Colonic mucosa (tissue), 4 donors: ENCODE measurements around the gene NUMB. TPM values are rescaled to one million over a fixed set of nuclear protein-coding genes. Genes with fewer than 3 reads are reported as not detected.

ENCODE experiments used
- DNase-seq: peaks from one replicate; pipeline ENCODE4 v3.0.0-alpha.2; 2020
- H3K27ac ChIP-seq: fragments of 200-600 bp; one replicate; pipeline ENCODE4 v1.8.0; 2021
- H3K27me3 ChIP-seq: fragments of 200-600 bp; one replicate; pipeline ENCODE4 v1.8.0; 2021
- H3K36me3 ChIP-seq: fragments of 200-600 bp; one replicate; pipeline ENCODE4 v1.8.0; 2021
- H3K4me1 ChIP-seq: fragments of 200-600 bp; one replicate; pipeline ENCODE4 v1.8.0; 2021; ENCODE audit warnings: mild to moderate bottlenecking
- H3K4me3 ChIP-seq: fragments of 200-600 bp; one replicate; pipeline ENCODE4 v1.8.0; 2021
- H3K9ac ChIP-seq, 2 donors: one replicate each; pipeline ENCODE4 v1.7.0; 2013; ENCODE audit warnings: control low read depth in 2 of 2, low read depth in 2 of 2, low read length in 2 of 2
- H3K9me3 ChIP-seq: fragments of 200-600 bp; one replicate; pipeline ENCODE4 v1.8.0; 2021
- intact Hi-C: fragments of 100-400 bp; cut with DNase I; formaldehyde crosslinking; loops from one replicate; pipeline ENCODE4 v1.14.1; 2022
- total RNA-seq, 2 donors: library from RNA; stranded (reverse); fragmentation: NEBNext Ultra II Directional in 1 of 2; extraction: Animal tissue kit (Norgen Biotek cat#: 25700) in 1 of 2; gene quantifications; one replicate each; pipeline ENCODE4 v1.2.1, GENCODE V29; 2021
- TF ChIP-seq, protein P1 (sequence below): fragments of 200-600 bp; IDR thresholded peaks from one replicate; pipeline ENCODE4 v1.8.0; 2022; ENCODE audit warnings: antibody characterized with exemption, mild to moderate bottlenecking
- donor health status: healthy.
- donor health status: DM: no; HTN: no; CAD: no.
- donor health status: DM: no; HTN: no; CAD: no.

Gene NUMB
- total RNA-seq, 2 donors from 2014 or later = 83.1 to 116 TPM

DNA sequence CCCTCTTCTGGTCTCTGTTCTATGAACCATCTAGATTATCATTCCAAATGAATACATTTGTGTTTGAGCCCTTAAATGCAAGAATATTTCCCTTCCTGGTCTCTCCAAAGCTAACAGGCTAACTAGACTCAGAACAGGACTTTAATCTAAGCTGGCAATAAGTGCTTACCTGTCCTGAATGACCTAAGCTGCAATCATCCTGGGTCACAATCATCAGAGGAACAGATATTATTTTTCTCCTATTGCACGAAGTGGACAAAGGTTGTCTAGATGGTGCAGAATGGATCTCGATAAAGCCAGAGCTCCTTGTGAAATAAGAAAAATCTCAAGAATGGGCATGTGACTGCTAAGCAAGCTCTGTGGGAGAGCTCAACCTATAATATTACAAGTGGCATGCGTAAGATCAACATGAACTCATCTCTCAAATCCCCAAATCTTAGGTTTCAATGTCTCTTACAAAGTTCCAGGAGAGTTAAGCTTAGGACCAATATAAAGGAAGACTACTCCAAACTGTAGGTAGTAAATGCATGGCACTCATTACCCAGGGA, 10.6 kb upstream of the NUMB start:
- Histone ChIP-seq H3K9me3 (no peaks in the 10 kb centered on the region), H3K36me3 (no peaks in the 10 kb centered on the region), H3K27me3 (no peaks in the 10 kb centered on the region), H3K4me1 (peaks cover 5% of the 10 kb centered on the region), H3K27ac (no peak overlapping the region), H3K9ac (no peak overlapping the region), H3K4me3 (no peak overlapping the region)
- TF ChIP-seq, protein P1, sequence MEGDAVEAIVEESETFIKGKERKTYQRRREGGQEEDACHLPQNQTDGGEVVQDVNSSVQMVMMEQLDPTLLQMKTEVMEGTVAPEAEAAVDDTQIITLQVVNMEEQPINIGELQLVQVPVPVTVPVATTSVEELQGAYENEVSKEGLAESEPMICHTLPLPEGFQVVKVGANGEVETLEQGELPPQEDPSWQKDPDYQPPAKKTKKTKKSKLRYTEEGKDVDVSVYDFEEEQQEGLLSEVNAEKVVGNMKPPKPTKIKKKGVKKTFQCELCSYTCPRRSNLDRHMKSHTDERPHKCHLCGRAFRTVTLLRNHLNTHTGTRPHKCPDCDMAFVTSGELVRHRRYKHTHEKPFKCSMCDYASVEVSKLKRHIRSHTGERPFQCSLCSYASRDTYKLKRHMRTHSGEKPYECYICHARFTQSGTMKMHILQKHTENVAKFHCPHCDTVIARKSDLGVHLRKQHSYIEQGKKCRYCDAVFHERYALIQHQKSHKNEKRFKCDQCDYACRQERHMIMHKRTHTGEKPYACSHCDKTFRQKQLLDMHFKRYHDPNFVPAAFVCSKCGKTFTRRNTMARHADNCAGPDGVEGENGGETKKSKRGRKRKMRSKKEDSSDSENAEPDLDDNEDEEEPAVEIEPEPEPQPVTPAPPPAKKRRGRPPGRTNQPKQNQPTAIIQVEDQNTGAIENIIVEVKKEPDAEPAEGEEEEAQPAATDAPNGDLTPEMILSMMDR = no peak
- no peak for DNase-seq
- intact Hi-C loops = no loop called here

DNA sequence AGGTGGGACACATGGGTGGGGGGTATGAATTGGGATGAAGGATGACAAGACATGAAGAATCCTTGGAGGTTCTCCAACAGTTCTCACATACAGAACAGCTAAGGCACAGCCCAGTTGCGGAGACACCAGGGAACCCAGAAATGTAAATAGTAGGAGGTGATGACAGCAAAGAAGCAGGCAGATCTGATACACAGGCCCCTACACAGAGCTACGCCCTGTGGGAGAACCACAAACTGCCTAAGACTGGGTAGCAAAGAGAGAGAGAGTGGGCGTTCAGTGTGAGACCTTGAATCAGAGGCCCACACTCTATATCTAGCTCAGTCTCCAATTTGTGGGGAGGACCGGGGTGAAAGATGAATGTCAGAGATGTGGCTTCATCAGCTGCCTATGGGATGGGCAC, 9.5 kb upstream of the NUMB start:
- Histone ChIP-seq H3K9me3 (no peaks in the 10 kb centered on the region), H3K27me3 (no peaks in the 10 kb centered on the region), H3K9ac (no peak overlapping the region), H3K27ac (no peak overlapping the region), H3K36me3 (no peaks in the 10 kb centered on the region), H3K4me3 (no peak overlapping the region), H3K4me1 (peaks cover 5% of the 10 kb centered on the region)
- TF ChIP-seq, protein P1 = no peak
- DNase-seq = no peak
- intact Hi-C loops = no loop called here

DNA sequence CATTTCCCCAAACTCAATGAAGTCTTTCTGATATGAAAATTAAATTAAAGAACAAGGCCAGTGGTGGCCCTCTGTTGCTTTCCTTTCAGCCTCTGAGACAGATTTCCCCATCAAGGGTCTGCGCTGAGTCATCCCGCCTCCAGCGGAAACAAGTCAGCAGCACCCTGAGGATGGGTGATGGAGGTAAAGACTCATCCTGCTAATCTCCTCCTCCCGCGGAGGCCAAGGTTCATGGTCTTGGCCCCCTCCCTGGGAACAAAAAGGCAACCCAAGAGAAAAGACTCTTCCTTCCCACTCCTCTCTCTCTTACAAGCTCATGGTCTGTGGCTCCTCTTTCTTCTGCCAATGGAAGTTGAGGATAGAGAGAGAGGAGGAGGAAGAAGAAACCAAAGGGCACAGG, 9.0 kb upstream of the NUMB start:
- Histone ChIP-seq H3K36me3 (no peaks in the 10 kb centered on the region), H3K4me1 (peaks cover 5% of the 10 kb centered on the region), H3K27me3 (no peaks in the 10 kb centered on the region), H3K9ac (no peak overlapping the region), H3K27ac (no peak overlapping the region), H3K4me3 (no peak overlapping the region), H3K9me3 (no peaks in the 10 kb centered on the region)
- TF ChIP-seq, protein P1 = no peak
- intact Hi-C loops = no loop called here
- no peak for DNase-seq

DNA sequence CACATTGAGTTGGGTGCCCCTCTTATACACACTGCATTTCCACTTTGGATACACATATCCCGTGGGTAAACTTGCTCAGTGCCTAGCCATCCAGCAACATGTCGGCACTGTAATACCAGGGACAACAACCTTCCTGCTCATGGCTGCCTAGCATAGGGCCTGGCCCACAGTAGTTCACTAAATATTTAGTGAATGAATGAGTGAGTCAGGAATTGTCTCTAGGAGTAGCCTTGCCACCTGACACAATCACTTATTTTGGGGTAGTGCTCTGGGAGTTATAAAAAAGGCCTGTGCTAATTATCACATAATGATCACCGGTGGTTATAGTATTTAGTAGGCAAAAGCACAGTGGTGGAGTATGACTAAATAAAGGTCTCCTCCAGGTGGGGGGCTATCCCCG, 8.5 kb upstream of the NUMB start:
- TF ChIP-seq, protein P1 = no peak
- no peaks in the 10 kb centered on the region for H3K27me3 ChIP-seq
- no peak overlapping the region for H3K4me3 ChIP-seq
- H3K9ac ChIP-seq = no peak overlapping the region
- intact Hi-C loops = no loop called here
- H3K36me3 ChIP-seq = no peaks in the 10 kb centered on the region
- H3K27ac ChIP-seq = no peak overlapping the region
- no peak for DNase-seq
- peaks cover 5% of the 10 kb centered on the region for H3K4me1 ChIP-seq
- no peaks in the 10 kb centered on the region for H3K9me3 ChIP-seq

DNA sequence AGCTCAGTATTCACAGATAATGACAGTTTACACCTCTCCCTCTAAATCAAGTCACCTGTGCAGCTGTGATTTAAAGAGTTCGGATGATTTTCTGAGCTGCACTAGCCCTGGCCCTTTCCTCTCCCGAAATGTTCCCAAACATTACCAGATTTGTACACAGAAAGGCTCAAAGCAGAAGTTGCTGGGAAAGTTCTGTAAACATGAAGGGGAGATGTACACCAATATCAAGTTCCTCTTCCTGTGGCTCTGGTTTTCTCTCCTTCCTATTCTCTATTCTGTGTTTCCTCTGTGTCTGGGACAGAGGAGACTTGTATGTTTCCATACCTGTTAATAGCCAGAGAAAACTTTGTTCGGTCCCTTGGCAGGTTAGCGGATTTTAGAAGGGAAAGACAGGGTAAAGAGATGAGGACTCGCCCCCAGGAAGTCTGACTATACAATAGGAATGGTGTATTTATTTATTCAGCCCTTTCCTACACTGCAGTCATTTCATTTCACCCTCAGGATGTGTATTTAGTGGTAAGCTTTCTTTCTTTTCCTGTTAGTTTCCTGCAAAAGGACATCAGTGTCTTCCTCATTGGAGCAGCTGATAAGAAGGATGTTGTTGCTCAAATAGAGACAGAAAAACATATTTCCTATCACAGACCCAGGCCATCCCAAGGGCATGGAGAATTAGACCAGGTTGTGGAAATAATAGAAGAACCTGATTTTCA, 7.6 kb upstream of the NUMB start:
- intact Hi-C loops = no loop called here

More for the DNA sequence above, 7.6 kb upstream of the NUMB start:
- no peak for DNase-seq
- Histone ChIP-seq H3K27me3 (no peaks in the 10 kb centered on the region), H3K9me3 (no peaks in the 10 kb centered on the region), H3K4me3 (no peak overlapping the region), H3K4me1 (peaks cover 5% of the 10 kb centered on the region), H3K36me3 (no peaks in the 10 kb centered on the region), H3K27ac (peak overlapping the region; percentile 47), H3K9ac (peak overlapping the region in 1 of 2 donors; percentile 52)
- TF ChIP-seq, protein P1 = no peak
